Smooth muscle cell (in vitro differentiated cells): ENCODE data around the gene NUP188. TPM values are rescaled to one million over a fixed set of nuclear protein-coding genes. Genes with fewer than 3 reads are reported as not detected.

ENCODE experiments used
- DNase-seq: peaks from one replicate; lab custom pipeline; 2025; ENCODE audit not compliant: unreplicated experiment; lab: John Stamatoyannopoulos, UW
- H2AFZ ChIP-seq: fragments of 200-600 bp; sonication (generic); 2 replicates; pipeline ENCODE4 v1.6.0; 2016; ENCODE audit warnings: antibody characterized with exemption, low read depth, mild to moderate bottlenecking
- H3F3A ChIP-seq: fragments of 200-600 bp; sonication (generic); 2 replicates; pipeline ENCODE4 v1.6.0; 2017; ENCODE audit warnings: antibody characterized with exemption, low read depth
- H3K27ac ChIP-seq: fragments of 200-600 bp; sonication (generic); 2 replicates; pipeline ENCODE4 v1.5.1; 2016; ENCODE audit warnings: low read depth, mild to moderate bottlenecking
- H3K27me3 ChIP-seq: fragments of 200-600 bp; sonication (generic); 2 replicates; pipeline ENCODE4 v1.6.1; 2016; ENCODE audit warnings: low read depth, mild to moderate bottlenecking
- H3K36me3 ChIP-seq: fragments of 200-600 bp; sonication (generic); 2 replicates; pipeline ENCODE4 v1.5.1; 2016; ENCODE audit warnings: low read depth
- H3K4me1 ChIP-seq: fragments of 200-600 bp; sonication (generic); 2 replicates; pipeline ENCODE4 v1.5.1; 2016; ENCODE audit warnings: low read depth
- H3K4me2 ChIP-seq: fragments of 200-600 bp; sonication (generic); 2 replicates; pipeline ENCODE4 v1.6.0; 2016; ENCODE audit warnings: mild to moderate bottlenecking
- H3K4me3 ChIP-seq: fragments of 200-600 bp; sonication (generic); 2 replicates; pipeline ENCODE4 v1.5.1; 2016; ENCODE audit warnings: mild to moderate bottlenecking
- H3K79me2 ChIP-seq: fragments of 200-600 bp; sonication (generic); 2 replicates; pipeline ENCODE4 v1.6.0; 2016; ENCODE audit warnings: low read depth, mild to moderate bottlenecking
- H3K9ac ChIP-seq: fragments of 200-600 bp; sonication (generic); 2 replicates; pipeline ENCODE4 v1.6.0; 2016; ENCODE audit warnings: low read depth
- H3K9me3 ChIP-seq: fragments of 200-600 bp; sonication (generic); replicated peaks from 2 replicates; pipeline ENCODE4 v1.5.1; 2016; ENCODE audit warnings: low read depth
- H4K20me1 ChIP-seq: fragments of 200-600 bp; sonication (generic); 2 replicates; pipeline ENCODE4 v1.6.0; 2016; ENCODE audit warnings: low read depth
- WGBS: methylation state at CpG from one replicate; pipeline ENCODE4 v1.1.7; 2016; ENCODE audit warnings: low lambda C conversion rate; 5-methylcytosine and 5-hydroxymethylcytosine counted together
- polyA plus RNA-seq: library from polyadenylated mRNA; unstranded; fragments of >200 nt; fragmentation: Nextera tagmentation; extraction: Ambion mirVana; gene quantifications from 2 replicates; pipeline ENCODE4 v1.2.1, GENCODE V29; 2016
- total RNA-seq: library from RNA; depleted of rRNA; stranded (reverse); fragments of >200 nt; gene quantifications from 2 replicates; pipeline ENCODE4 v1.2.3, GENCODE V29; 2014
- TF ChIP-seq, protein P1 (sequence below): fragments of 200-600 bp; sonication (generic); IDR thresholded peaks from 2 replicates; pipeline ENCODE4 v1.5.1; 2017; ENCODE audit warnings: borderline replicate concordance, mild to moderate bottlenecking, antibody characterized with exemption; ENCODE audit not compliant: insufficient read depth, poor library complexity, severe bottlenecking

The NUP188 gene
- total and polyA plus RNA-seq, 2 experiments from 2014 or later, result 31.9 to 45.8 TPM

GRCh38 chr9:129008986-129009583 lies 61.6 kb downstream of the NUP188 start:
- Histone ChIP-seq H3K4me3 (no peak overlapping the region), H3K27ac (no peak overlapping the region), H3K4me1 (no peaks in the 10 kb centered on the region), H3K4me2 (no peak overlapping the region), H3K79me2 (no peaks in the 10 kb centered on the region), H2AFZ (no peak overlapping the region), H4K20me1 (peaks cover 3% of the 10 kb centered on the region), H3K9ac (no peak overlapping the region), H3F3A (no peaks in the 10 kb centered on the region), H3K36me3 (no peaks in the 10 kb centered on the region), H3K9me3 (no peaks in the 10 kb centered on the region), H3K27me3 (no peaks in the 10 kb centered on the region)
- TF ChIP-seq, protein P1, sequence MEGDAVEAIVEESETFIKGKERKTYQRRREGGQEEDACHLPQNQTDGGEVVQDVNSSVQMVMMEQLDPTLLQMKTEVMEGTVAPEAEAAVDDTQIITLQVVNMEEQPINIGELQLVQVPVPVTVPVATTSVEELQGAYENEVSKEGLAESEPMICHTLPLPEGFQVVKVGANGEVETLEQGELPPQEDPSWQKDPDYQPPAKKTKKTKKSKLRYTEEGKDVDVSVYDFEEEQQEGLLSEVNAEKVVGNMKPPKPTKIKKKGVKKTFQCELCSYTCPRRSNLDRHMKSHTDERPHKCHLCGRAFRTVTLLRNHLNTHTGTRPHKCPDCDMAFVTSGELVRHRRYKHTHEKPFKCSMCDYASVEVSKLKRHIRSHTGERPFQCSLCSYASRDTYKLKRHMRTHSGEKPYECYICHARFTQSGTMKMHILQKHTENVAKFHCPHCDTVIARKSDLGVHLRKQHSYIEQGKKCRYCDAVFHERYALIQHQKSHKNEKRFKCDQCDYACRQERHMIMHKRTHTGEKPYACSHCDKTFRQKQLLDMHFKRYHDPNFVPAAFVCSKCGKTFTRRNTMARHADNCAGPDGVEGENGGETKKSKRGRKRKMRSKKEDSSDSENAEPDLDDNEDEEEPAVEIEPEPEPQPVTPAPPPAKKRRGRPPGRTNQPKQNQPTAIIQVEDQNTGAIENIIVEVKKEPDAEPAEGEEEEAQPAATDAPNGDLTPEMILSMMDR, result no peak
- no peak for DNase-seq
- 93% methylated on average over 12 of the region's 13 CpGs for WGBS

DNA sequence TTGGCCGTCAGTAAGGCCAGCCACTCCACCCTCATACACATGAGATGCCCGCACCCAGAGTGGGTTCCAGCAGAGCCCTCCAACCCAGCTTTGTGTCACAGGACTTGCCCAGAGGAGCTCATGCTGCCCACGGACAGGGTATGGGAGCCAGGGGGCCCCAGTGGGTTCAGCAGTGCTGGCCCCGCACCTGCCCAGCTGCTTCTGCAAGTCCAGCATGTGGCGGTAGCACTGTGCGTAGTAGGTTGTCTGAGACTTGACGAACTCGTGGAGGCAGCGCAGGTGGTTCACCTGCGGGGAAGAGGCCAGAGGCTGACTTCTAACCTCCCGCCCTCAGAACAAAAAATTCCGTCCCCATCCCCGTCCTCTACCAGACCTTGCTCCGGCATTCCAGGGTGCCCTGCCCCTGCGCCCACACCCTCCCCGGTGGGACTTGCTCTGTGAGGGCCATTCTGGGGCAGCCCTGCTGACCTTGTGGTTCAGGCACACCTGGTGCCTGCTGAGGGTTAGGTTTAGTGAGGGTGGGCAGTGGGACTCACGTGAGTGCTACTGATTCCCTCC lies 62.2 kb downstream of the NUP188 start:
- Histone ChIP-seq H3K27ac (no peak overlapping the region), H4K20me1 (peaks cover 3% of the 10 kb centered on the region), H3K4me1 (no peaks in the 10 kb centered on the region), H3K9ac (no peak overlapping the region), H2AFZ (no peak overlapping the region), H3K27me3 (no peaks in the 10 kb centered on the region), H3K4me3 (no peak overlapping the region), H3K36me3 (no peaks in the 10 kb centered on the region), H3K4me2 (no peak overlapping the region), H3K79me2 (no peaks in the 10 kb centered on the region), H3K9me3 (no peaks in the 10 kb centered on the region), H3F3A (no peaks in the 10 kb centered on the region)
- no peak for DNase-seq
- 94% methylated on average over 14 of the region's 17 CpGs for WGBS
- TF ChIP-seq, protein P1, result no peak

- Histone ChIP-seq H3K36me3 (no peaks in the 10 kb centered on the region), H3K9ac (no peak overlapping the region), H3K27me3 (no peaks in the 10 kb centered on the region), H4K20me1 (peaks cover 3% of the 10 kb centered on the region), H2AFZ (no peak overlapping the region), H3K4me2 (no peak overlapping the region), H3K79me2 (no peaks in the 10 kb centered on the region), H3F3A (no peaks in the 10 kb centered on the region), H3K9me3 (no peaks in the 10 kb centered on the region), H3K4me3 (no peak overlapping the region), H3K27ac (no peak overlapping the region), H3K4me1 (no peaks in the 10 kb centered on the region)
- DNase-seq, result no peak
- 100% methylated on average over 4 of the region's 8 CpGs for WGBS
- TF ChIP-seq, protein P1, result no peak
These were observed 62.9 kb downstream of the NUP188 start for GRCh38 chr9:129010267-129010975.
